WTC11 (cell line): ENCODE measurements around the gene TAS2R7. TPM values are rescaled to one million over a fixed set of nuclear protein-coding genes. Genes with fewer than 3 reads are reported as not detected.

Experiments used
- ATAC-seq: fragments of 200-7000 bp; cut with Tn5 transposase; 2 replicates; pipeline ENCODE4 v1.10.0; 2021; ENCODE audit warnings: mild to moderate bottlenecking, moderate library complexity
- CTCF ChIA-PET: fragments of 300-600 bp; sonication (Branson Sonifier 250); formaldehyde crosslinking; loops from one replicate; lab custom pipeline; 2021; ENCODE audit warnings: antibody characterized with exemption; lab: Charles Lee
- POLR2A ChIA-PET: fragments of 350-600 bp; sonication (Branson Sonifier 250); formaldehyde crosslinking; loops from one replicate; lab custom pipeline; 2021; ENCODE audit warnings: antibody characterized with exemption; lab: Charles Lee
- DNase-seq: peaks from one replicate; pipeline ENCODE4 v3.0.0; 2021; ENCODE audit warnings: low spot score
- H3K27ac Mint-ChIP-seq: 2 replicates; pipeline ENCODE4 v1.8.0; 2021; ENCODE audit warnings: mixed read lengths
- H3K27me3 Mint-ChIP-seq: 2 replicates; pipeline ENCODE4 v1.8.0; 2021; ENCODE audit warnings: low read depth, mild to moderate bottlenecking, moderate library complexity, mixed read lengths
- H3K36me3 Mint-ChIP-seq: 2 replicates; pipeline ENCODE4 v1.8.0; 2021; ENCODE audit warnings: mixed read lengths
- H3K4me1 Mint-ChIP-seq: 2 replicates; pipeline ENCODE4 v1.8.0; 2022; ENCODE audit warnings: mixed read lengths
- H3K4me3 Mint-ChIP-seq: 2 replicates; pipeline ENCODE4 v1.8.0; 2021; ENCODE audit warnings: mild to moderate bottlenecking, moderate library complexity, mixed read lengths
- H3K9me3 Mint-ChIP-seq: 2 replicates; pipeline ENCODE4 v1.8.0; 2021; ENCODE audit warnings: mixed read lengths
- ATF1 ChIP-seq: sonication (generic); formaldehyde crosslinking; IDR thresholded peaks from 2 replicates; pipeline ENCODE4 v1.8.1; 2023; ENCODE audit warnings: mild to moderate bottlenecking, moderate library complexity, missing genetic modification reagents
- CBFB ChIP-seq: sonication (generic); formaldehyde crosslinking; IDR thresholded peaks from 2 replicates; pipeline ENCODE4 v1.8.1; 2022; ENCODE audit warnings: mild to moderate bottlenecking, low read depth, missing genetic modification reagents
- CREB1 ChIP-seq: sonication (generic); formaldehyde crosslinking; IDR thresholded peaks from 2 replicates; pipeline ENCODE4 v1.8.0; 2023; ENCODE audit warnings: mild to moderate bottlenecking, missing genetic modification reagents
- E2F1 ChIP-seq: sonication (generic); formaldehyde crosslinking; IDR thresholded peaks from 2 replicates; pipeline ENCODE4 v1.8.0; 2022; ENCODE audit warnings: mild to moderate bottlenecking, missing genetic modification reagents
- ELF4 ChIP-seq: sonication (generic); formaldehyde crosslinking; IDR thresholded peaks from 2 replicates; pipeline ENCODE4 v1.8.1; 2022; ENCODE audit warnings: low read depth, mild to moderate bottlenecking, moderate library complexity, missing genetic modification reagents
- ESRRA ChIP-seq: sonication (generic); formaldehyde crosslinking; IDR thresholded peaks from 2 replicates; pipeline ENCODE4 v1.8.1; 2022; ENCODE audit warnings: mild to moderate bottlenecking, missing genetic modification reagents, borderline replicate concordance
- JUN ChIP-seq: sonication (generic); formaldehyde crosslinking; IDR thresholded peaks from 2 replicates; pipeline ENCODE4 v1.8.0; 2023; ENCODE audit warnings: mild to moderate bottlenecking, missing genetic modification reagents
- MAX ChIP-seq: sonication (generic); formaldehyde crosslinking; IDR thresholded peaks from 2 replicates; pipeline ENCODE4 v1.8.0; 2022; ENCODE audit warnings: mild to moderate bottlenecking, missing genetic modification reagents
- MLX ChIP-seq: sonication (generic); formaldehyde crosslinking; IDR thresholded peaks from 2 replicates; pipeline ENCODE4 v1.8.1; 2023; ENCODE audit warnings: mild to moderate bottlenecking, missing genetic modification reagents, moderate library complexity
- MYBL2 ChIP-seq: sonication (generic); formaldehyde crosslinking; IDR thresholded peaks from 2 replicates; pipeline ENCODE4 v1.8.1; 2023; ENCODE audit warnings: mild to moderate bottlenecking, moderate library complexity, missing genetic modification reagents
- NR3C1 ChIP-seq: sonication (generic); formaldehyde crosslinking; conservative IDR thresholded peaks from 2 replicates; pipeline ENCODE4 v1.8.1; 2023; ENCODE audit warnings: low read depth, mild to moderate bottlenecking, missing genetic modification reagents
- RORB ChIP-seq: fragments of 250-450 bp; sonication (Bioruptor Pico); IDR thresholded peaks from 2 replicates; pipeline ENCODE4 v1.9.0; 2021; ENCODE audit warnings: mild to moderate bottlenecking
- TCF7 ChIP-seq: sonication (generic); formaldehyde crosslinking; IDR thresholded peaks from 2 replicates; pipeline ENCODE4 v1.8.0; 2022; ENCODE audit warnings: mild to moderate bottlenecking, low read depth, missing genetic modification reagents, moderate library complexity
- TP53 ChIP-seq: sonication (generic); formaldehyde crosslinking; IDR thresholded peaks from 2 replicates; pipeline ENCODE4 v1.8.1; 2023; ENCODE audit warnings: mild to moderate bottlenecking, missing genetic modification reagents
- ZNF121 ChIP-seq: sonication (generic); formaldehyde crosslinking; IDR thresholded peaks from 2 replicates; pipeline ENCODE4 v1.8.0; 2023; ENCODE audit warnings: missing genetic modification reagents
- ZNF281 ChIP-seq: sonication (generic); formaldehyde crosslinking; IDR thresholded peaks from 2 replicates; pipeline ENCODE4 v1.8.0; 2023; ENCODE audit warnings: mild to moderate bottlenecking, missing genetic modification reagents
- total RNA-seq: library from RNA; stranded (reverse); gene quantifications from 3 replicates; pipeline ENCODE4 v1.2.3, GENCODE V29; 2021
- TF ChIP-seq, protein P1 (sequence below): sonication (generic); formaldehyde crosslinking; IDR thresholded peaks from 2 replicates; pipeline ENCODE4 v1.8.0; 2023; ENCODE audit warnings: missing genetic modification reagents
- TF ChIP-seq, protein P2 (sequence below): sonication (generic); formaldehyde crosslinking; IDR thresholded peaks from 2 replicates; pipeline ENCODE4 v1.8.1; 2022; ENCODE audit warnings: missing genetic modification reagents, borderline replicate concordance
- TF ChIP-seq, protein P3 (sequence below): sonication (generic); formaldehyde crosslinking; conservative IDR thresholded peaks from 2 replicates; pipeline ENCODE4 v1.8.1; 2022; ENCODE audit warnings: mild to moderate bottlenecking, missing genetic modification reagents
- TF ChIP-seq, protein P4 (sequence below): sonication (generic); formaldehyde crosslinking; IDR thresholded peaks from 2 replicates; pipeline ENCODE4 v1.8.1; 2023; ENCODE audit warnings: mild to moderate bottlenecking, missing genetic modification reagents
- TF ChIP-seq, protein P5 (sequence below): fragments of 250-450 bp; sonication (Bioruptor Pico); IDR thresholded peaks from 2 replicates; pipeline ENCODE4 v1.9.0; 2021; ENCODE audit warnings: mild to moderate bottlenecking, borderline replicate concordance
- TF ChIP-seq, protein P6 (sequence below): fragments of 250-450 bp; sonication (Bioruptor Pico); IDR thresholded peaks from 2 replicates; pipeline ENCODE4 v1.8.0; 2021; ENCODE audit warnings: mild to moderate bottlenecking

TAS2R7 gene
- total RNA-seq, 1 experiment from 2014 or later = not detected

DNA sequence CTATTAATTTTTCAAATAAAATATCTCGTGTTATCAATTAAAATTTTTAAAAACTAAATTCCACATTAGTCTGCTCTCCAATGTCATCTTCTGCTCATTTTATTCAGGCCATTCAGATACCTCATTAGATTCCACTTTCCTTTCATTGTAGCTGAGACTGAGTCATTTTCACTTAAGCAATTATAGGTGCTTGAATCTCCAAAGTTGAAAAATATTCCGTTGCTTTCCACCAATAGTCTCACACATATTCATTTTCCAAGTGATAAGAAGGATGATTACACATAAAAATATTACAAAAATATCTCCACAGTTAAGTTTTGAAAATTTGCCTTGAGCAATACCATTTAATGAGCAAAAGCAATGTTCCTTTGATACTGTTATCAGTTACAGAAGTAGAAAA, 42.8 kb downstream of the TAS2R7 start:
- Mint-ChIP-seq H3K4me1 (no peaks in the 10 kb centered on the region), H3K4me3 (no peak overlapping the region), H3K36me3 (peaks cover 15% of the 10 kb centered on the region), H3K27me3 (peaks cover 15% of the 10 kb centered on the region; the same call in 1 of the 2 replicates), H3K27ac (no peak overlapping the region), H3K9me3 (peaks cover 21% of the 10 kb centered on the region)
- POLR2A ChIA-PET = no interaction called here
- no peak for ATAC-seq
- no peak for DNase-seq
- TF ChIP-seq, protein P1, sequence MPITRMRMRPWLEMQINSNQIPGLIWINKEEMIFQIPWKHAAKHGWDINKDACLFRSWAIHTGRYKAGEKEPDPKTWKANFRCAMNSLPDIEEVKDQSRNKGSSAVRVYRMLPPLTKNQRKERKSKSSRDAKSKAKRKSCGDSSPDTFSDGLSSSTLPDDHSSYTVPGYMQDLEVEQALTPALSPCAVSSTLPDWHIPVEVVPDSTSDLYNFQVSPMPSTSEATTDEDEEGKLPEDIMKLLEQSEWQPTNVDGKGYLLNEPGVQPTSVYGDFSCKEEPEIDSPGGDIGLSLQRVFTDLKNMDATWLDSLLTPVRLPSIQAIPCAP (CRISPR knock-in tag) = no peak
- no peak for TF ChIP-seq TCF7 (CRISPR knock-in tag)
- TF ChIP-seq MAX = no peak
- no peak for TF ChIP-seq ZNF121 (CRISPR knock-in tag)
- TF ChIP-seq, protein P2, sequence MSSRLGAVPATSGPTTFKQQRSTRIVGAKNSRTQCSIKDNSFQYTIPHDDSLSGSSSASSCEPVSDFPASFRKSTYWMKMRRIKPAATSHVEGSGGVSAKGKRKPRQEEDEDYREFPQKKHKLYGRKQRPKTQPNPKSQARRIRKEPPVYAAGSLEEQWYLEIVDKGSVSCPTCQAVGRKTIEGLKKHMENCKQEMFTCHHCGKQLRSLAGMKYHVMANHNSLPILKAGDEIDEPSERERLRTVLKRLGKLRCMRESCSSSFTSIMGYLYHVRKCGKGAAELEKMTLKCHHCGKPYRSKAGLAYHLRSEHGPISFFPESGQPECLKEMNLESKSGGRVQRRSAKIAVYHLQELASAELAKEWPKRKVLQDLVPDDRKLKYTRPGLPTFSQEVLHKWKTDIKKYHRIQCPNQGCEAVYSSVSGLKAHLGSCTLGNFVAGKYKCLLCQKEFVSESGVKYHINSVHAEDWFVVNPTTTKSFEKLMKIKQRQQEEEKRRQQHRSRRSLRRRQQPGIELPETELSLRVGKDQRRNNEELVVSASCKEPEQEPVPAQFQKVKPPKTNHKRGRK = no peak
- TF ChIP-seq RORB = no peak
- no peak for TF ChIP-seq ZNF281 (CRISPR knock-in tag)
- TF ChIP-seq, protein P3, sequence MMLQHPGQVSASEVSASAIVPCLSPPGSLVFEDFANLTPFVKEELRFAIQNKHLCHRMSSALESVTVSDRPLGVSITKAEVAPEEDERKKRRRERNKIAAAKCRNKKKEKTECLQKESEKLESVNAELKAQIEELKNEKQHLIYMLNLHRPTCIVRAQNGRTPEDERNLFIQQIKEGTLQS (CRISPR knock-in tag) = no peak
- no peak for TF ChIP-seq ATF1 (CRISPR knock-in tag)
- no peak for TF ChIP-seq JUN
- TF ChIP-seq, protein P4, sequence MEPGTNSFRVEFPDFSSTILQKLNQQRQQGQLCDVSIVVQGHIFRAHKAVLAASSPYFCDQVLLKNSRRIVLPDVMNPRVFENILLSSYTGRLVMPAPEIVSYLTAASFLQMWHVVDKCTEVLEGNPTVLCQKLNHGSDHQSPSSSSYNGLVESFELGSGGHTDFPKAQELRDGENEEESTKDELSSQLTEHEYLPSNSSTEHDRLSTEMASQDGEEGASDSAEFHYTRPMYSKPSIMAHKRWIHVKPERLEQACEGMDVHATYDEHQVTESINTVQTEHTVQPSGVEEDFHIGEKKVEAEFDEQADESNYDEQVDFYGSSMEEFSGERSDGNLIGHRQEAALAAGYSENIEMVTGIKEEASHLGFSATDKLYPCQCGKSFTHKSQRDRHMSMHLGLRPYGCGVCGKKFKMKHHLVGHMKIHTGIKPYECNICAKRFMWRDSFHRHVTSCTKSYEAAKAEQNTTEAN (CRISPR knock-in tag) = no peak
- TF ChIP-seq E2F1 (CRISPR knock-in tag) = no peak
- no peak for TF ChIP-seq MYBL2 (CRISPR knock-in tag)
- no peak for TF ChIP-seq CREB1 (CRISPR knock-in tag)
- CTCF ChIA-PET = interaction anchor here (1.9 kb wide), 1 partner anchor 9 kb away, joined by 4 read pairs; no protein-coding TSS in a partner anchor

DNA sequence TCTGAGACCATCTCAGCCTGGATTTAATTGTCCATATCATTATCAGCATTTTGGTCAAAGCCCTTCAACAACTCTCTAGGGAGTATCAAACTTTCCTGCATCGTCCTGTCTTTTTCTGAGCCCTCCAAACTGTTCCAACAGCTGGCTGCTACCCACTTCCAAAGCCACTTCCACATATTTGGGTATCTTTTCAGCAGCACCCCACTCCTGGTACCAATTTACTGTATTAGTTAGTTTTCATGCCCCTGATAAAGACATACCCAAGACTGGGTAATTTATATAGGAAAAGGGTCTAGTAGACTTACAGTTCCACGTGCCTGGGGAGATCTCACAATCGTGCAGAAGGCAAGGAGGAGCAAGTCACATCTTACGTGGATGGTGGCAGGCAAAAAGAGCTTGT, 46.2 kb downstream of the TAS2R7 start:
- no peak for ATAC-seq
- ChIA-PET POLR2A (no interaction called here), CTCF (no interaction called here)
- no peak overlapping the region for H3K4me3 Mint-ChIP-seq
- H3K36me3 Mint-ChIP-seq = peaks cover 17% of the 10 kb centered on the region
- peaks cover 11% of the 10 kb centered on the region for H3K27me3 Mint-ChIP-seq
- DNase-seq = no peak
- no peaks in the 10 kb centered on the region for H3K4me1 Mint-ChIP-seq
- no peak overlapping the region for H3K27ac Mint-ChIP-seq
- H3K9me3 Mint-ChIP-seq = peaks cover 25% of the 10 kb centered on the region
- no peak for TF ChIP-seq MLX (CRISPR knock-in tag)
- TF ChIP-seq CBFB (CRISPR knock-in tag) = no peak
- TF ChIP-seq NR3C1 (CRISPR knock-in tag) = no peak
- TF ChIP-seq ELF4 (CRISPR knock-in tag) = no peak
- TF ChIP-seq, protein P5, sequence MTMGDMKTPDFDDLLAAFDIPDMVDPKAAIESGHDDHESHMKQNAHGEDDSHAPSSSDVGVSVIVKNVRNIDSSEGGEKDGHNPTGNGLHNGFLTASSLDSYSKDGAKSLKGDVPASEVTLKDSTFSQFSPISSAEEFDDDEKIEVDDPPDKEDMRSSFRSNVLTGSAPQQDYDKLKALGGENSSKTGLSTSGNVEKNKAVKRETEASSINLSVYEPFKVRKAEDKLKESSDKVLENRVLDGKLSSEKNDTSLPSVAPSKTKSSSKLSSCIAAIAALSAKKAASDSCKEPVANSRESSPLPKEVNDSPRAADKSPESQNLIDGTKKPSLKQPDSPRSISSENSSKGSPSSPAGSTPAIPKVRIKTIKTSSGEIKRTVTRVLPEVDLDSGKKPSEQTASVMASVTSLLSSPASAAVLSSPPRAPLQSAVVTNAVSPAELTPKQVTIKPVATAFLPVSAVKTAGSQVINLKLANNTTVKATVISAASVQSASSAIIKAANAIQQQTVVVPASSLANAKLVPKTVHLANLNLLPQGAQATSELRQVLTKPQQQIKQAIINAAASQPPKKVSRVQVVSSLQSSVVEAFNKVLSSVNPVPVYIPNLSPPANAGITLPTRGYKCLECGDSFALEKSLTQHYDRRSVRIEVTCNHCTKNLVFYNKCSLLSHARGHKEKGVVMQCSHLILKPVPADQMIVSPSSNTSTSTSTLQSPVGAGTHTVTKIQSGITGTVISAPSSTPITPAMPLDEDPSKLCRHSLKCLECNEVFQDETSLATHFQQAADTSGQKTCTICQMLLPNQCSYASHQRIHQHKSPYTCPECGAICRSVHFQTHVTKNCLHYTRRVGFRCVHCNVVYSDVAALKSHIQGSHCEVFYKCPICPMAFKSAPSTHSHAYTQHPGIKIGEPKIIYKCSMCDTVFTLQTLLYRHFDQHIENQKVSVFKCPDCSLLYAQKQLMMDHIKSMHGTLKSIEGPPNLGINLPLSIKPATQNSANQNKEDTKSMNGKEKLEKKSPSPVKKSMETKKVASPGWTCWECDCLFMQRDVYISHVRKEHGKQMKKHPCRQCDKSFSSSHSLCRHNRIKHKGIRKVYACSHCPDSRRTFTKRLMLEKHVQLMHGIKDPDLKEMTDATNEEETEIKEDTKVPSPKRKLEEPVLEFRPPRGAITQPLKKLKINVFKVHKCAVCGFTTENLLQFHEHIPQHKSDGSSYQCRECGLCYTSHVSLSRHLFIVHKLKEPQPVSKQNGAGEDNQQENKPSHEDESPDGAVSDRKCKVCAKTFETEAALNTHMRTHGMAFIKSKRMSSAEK = no peak
- no peak for TF ChIP-seq ESRRA (CRISPR knock-in tag)
- TF ChIP-seq, protein P6, sequence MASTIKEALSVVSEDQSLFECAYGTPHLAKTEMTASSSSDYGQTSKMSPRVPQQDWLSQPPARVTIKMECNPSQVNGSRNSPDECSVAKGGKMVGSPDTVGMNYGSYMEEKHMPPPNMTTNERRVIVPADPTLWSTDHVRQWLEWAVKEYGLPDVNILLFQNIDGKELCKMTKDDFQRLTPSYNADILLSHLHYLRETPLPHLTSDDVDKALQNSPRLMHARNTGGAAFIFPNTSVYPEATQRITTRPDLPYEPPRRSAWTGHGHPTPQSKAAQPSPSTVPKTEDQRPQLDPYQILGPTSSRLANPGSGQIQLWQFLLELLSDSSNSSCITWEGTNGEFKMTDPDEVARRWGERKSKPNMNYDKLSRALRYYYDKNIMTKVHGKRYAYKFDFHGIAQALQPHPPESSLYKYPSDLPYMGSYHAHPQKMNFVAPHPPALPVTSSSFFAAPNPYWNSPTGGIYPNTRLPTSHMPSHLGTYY (CRISPR knock-in tag) = no peak
- no peak for TF ChIP-seq TP53 (CRISPR knock-in tag)
